ENCODE results near the gene SLC4A1.

DNA sequence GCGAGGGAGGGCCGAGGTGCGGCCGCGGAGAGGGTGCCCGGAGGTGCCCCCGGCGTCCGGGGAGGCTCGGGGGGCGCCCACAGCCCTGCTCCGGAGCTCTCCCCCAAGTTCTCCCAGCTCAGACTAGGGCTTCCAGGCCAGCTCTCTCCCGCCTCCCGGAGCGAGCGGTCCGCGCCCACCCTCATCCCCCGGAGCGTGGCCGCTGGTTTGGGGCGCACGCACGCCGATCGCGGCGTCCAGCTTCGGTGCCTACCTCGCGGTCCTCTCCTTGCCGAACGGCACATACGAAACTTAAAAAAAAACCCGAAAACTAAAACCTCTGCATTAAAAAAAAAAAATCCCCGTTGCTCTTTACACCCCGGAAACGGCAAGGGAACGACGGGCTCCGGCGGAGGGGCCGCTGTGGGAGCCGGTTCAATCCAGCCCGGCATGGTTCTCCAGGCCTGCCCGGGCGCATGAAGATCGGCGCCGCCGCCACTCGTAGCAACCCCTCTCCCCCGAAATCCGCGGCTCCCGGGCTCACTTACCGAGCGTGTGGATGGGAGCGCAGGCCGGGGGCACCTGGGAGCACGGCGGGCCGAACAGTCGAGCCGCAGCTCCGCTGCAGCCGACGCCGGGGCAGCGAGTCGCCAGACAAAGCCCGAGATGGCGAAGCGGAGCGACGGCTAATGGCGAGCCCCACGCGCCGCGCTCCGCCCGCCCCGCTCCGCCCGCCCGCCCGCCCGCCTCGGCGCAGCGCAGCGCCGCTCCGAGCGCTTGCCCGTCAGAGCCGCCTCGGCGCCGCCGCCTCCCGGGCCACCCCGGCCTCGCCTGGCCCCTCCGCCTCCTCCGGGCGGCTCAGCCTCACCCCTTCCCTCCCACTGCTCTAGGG is 47.5 kb downstream of the SLC4A1 start:
- TF ChIP-seq, protein P1, sequence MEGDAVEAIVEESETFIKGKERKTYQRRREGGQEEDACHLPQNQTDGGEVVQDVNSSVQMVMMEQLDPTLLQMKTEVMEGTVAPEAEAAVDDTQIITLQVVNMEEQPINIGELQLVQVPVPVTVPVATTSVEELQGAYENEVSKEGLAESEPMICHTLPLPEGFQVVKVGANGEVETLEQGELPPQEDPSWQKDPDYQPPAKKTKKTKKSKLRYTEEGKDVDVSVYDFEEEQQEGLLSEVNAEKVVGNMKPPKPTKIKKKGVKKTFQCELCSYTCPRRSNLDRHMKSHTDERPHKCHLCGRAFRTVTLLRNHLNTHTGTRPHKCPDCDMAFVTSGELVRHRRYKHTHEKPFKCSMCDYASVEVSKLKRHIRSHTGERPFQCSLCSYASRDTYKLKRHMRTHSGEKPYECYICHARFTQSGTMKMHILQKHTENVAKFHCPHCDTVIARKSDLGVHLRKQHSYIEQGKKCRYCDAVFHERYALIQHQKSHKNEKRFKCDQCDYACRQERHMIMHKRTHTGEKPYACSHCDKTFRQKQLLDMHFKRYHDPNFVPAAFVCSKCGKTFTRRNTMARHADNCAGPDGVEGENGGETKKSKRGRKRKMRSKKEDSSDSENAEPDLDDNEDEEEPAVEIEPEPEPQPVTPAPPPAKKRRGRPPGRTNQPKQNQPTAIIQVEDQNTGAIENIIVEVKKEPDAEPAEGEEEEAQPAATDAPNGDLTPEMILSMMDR (conservative IDR thresholded peaks at IDR 0.05; ENCODE audit: low read depth, low read length), result no peak
- no peak for TF ChIP-seq EZH2phosphoT487 (IDR thresholded peaks at IDR 0.05; ENCODE audit: borderline replicate concordance, low read length)
- no peak for TF ChIP-seq EZH2 (IDR thresholded peaks at IDR 0.05; ENCODE audit: low read length, unreplicated experiment)

Data from PC-3 (cell line).